Esophagus (tissue), 2 donors: ENCODE results near the gene STXBP4. TPM values are rescaled to one million over a fixed set of nuclear protein-coding genes. Genes with fewer than 3 reads are reported as not detected.

Experiments used
- H3K27ac ChIP-seq, 2 donors: one replicate each; pipeline ENCODE4 v1.5.1; 2013; ENCODE audit warnings: low read depth in 2 of 2, mild to moderate bottlenecking in 2 of 2, inconsistent platforms in 1 of 2, low read length in 1 of 2, moderate library complexity in 1 of 2
- H3K27me3 ChIP-seq, 2 donors: one replicate each; pipeline ENCODE4 v1.6.1; 2013; ENCODE audit warnings: low read length in 2 of 2, control low read depth in 1 of 2, mild to moderate bottlenecking in 1 of 2; ENCODE audit not compliant: insufficient read depth in 2 of 2, control insufficient read depth in 1 of 2
- H3K36me3 ChIP-seq, 2 donors: one replicate each; pipeline ENCODE4 v1.6.1; 2013; ENCODE audit warnings: low read length in 1 of 2; ENCODE audit not compliant: control insufficient read depth in 2 of 2, insufficient read depth in 2 of 2
- H3K4me1 ChIP-seq, 2 donors: one replicate each; pipeline ENCODE4 v1.6.1; 2013; ENCODE audit warnings: low read length in 1 of 2; ENCODE audit not compliant: control insufficient read depth in 2 of 2, insufficient read depth in 2 of 2
- H3K4me3 ChIP-seq, 2 donors: one replicate each; pipeline ENCODE4 v1.5.1; 2013; ENCODE audit warnings: low read length in 2 of 2, mild to moderate bottlenecking in 2 of 2, low read depth in 1 of 2, moderate library complexity in 1 of 2
- H3K9me3 ChIP-seq, 2 donors: one replicate each; pipeline ENCODE4 v1.6.1; 2013; ENCODE audit warnings: mild to moderate bottlenecking in 2 of 2, low read depth in 1 of 2, low read length in 1 of 2, moderate library complexity in 1 of 2; ENCODE audit not compliant: control insufficient read depth in 2 of 2, insufficient read depth in 1 of 2
- WGBS, 2 donors: extraction: QIAGEN DNeasy Blood & Tissue Kit; methylation state at CpG; one replicate each; pipeline ENCODE4 v1.1.7; 2013; 5-methylcytosine and 5-hydroxymethylcytosine counted together
- polyA plus RNA-seq, 2 donors: library from polyadenylated mRNA; stranded (reverse); fragments of 200-250 nt; gene quantifications; one replicate each; pipeline ENCODE4 v1.2.3, GENCODE V29; 2013
- donor health status: healthy with polysubstance abuse.
- donor health status: Bipolar disorder and iron deficiency.

STXBP4 gene
- polyA plus RNA-seq, 2 donors = 0.59 to 1.2 TPM

DNA sequence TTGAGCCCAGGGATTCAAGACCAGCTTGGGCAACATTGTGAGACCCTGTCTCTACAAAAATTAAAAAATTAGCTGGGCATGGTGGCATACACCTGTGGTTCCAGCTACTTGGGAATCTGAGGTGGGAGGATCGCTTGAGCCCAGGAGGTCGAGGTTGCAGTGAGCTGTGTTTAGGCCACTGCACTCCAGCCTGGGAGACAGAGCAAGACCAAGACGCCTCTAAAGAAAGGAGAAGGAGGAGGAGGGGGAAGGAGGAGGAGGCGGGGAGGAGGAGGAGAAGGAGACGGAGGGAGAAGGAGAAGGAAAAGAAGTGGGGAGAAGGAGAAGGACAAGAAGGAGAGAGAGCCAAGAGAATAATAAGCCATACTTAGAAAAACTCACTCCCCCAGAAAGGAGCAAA lies 35.9 kb downstream of the STXBP4 start:
- 87 to 91% methylated on average over 5 of the region's 5 CpGs for WGBS, 2 donors
- H3K36me3 ChIP-seq = no peaks in the 10 kb centered on the region
- no peak overlapping the region for H3K4me3 ChIP-seq
- H3K27me3 ChIP-seq = no peaks in the 10 kb centered on the region
- no peak overlapping the region for H3K27ac ChIP-seq
- H3K9me3 ChIP-seq = no peaks in the 10 kb centered on the region
- H3K4me1 ChIP-seq = no peaks in the 10 kb centered on the region

GRCh38 chr17:55005520-55005919 lies 37.0 kb downstream of the STXBP4 start:
- no peaks in the 10 kb centered on the region for H3K9me3 ChIP-seq
- H3K27me3 ChIP-seq = no peaks in the 10 kb centered on the region
- WGBS, 2 donors = 96 to 100% methylated on average over 1 of the region's 1 CpG
- H3K4me1 ChIP-seq = no peaks in the 10 kb centered on the region
- no peaks in the 10 kb centered on the region for H3K36me3 ChIP-seq
- H3K4me3 ChIP-seq = no peak overlapping the region
- H3K27ac ChIP-seq = no peak overlapping the region

DNA sequence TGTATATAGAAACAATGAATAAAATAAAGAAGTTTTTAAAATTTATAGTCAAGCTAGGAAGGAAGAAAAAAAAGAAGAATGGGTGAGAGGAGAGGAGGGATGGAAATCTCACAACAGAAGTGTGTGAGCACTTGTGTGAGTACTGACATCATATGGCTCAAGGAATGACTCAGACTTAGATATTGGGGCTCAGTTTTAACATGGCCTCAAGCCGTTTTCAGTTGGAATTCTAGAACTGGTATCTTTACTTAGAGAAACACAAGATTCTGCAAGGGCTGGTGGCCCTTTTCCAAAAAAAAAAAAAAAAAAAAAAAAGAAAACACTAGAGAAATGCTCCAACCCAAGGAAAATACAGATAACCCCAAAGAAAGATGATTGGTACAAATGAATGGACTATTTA lies 55.1 kb downstream of the STXBP4 start:
- Histone ChIP-seq H3K4me3 (no peak overlapping the region), H3K9me3 (no peaks in the 10 kb centered on the region), H3K36me3 (no peaks in the 10 kb centered on the region), H3K4me1 (no peaks in the 10 kb centered on the region), H3K27me3 (no peaks in the 10 kb centered on the region), H3K27ac (no peak overlapping the region)
- 0 to 43% methylated on average over 1 of the region's 1 CpG for WGBS, 2 donors

GRCh38 chr17:55037828-55038227 lies 69.3 kb downstream of the STXBP4 start:
- no peaks in the 10 kb centered on the region for H3K27me3 ChIP-seq
- 0 to 16% methylated on average over 1 of the region's 1 CpG for WGBS, 2 donors
- no peaks in the 10 kb centered on the region for H3K4me1 ChIP-seq
- H3K36me3 ChIP-seq = no peaks in the 10 kb centered on the region
- H3K27ac ChIP-seq = no peak overlapping the region
- H3K9me3 ChIP-seq = no peaks in the 10 kb centered on the region
- H3K4me3 ChIP-seq = no peak overlapping the region

DNA sequence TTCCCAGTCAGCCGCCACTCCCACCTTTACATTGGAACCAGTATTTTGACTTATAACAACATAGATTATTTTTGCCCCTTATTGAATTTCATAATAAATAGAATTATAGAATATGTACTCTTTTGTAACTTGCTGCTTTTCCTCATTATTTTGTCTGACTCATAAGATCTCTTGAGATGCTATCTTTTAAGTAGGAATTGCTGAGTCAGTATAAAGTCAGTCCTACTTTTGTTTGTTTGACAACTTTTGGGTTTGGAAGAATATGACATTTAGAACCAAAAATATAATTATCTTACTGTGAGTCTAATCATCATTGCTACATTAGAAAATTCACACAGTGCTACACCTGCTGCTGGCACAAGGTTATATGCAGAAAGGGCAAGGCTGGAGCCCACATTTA lies 69.7 kb downstream of the STXBP4 start:
- H3K27me3 ChIP-seq = no peaks in the 10 kb centered on the region
- WGBS, 2 donors = 97 to 100% methylated on average over 1 of the region's 1 CpG
- H3K9me3 ChIP-seq = no peaks in the 10 kb centered on the region
- H3K36me3 ChIP-seq = no peaks in the 10 kb centered on the region
- H3K27ac ChIP-seq = no peak overlapping the region
- no peak overlapping the region for H3K4me3 ChIP-seq
- no peaks in the 10 kb centered on the region for H3K4me1 ChIP-seq

GRCh38 chr17:55040611-55041010 lies 72.0 kb downstream of the STXBP4 start:
- Histone ChIP-seq H3K4me1 (no peaks in the 10 kb centered on the region), H3K4me3 (no peak overlapping the region), H3K36me3 (no peaks in the 10 kb centered on the region), H3K27ac (no peak overlapping the region), H3K27me3 (no peaks in the 10 kb centered on the region), H3K9me3 (no peaks in the 10 kb centered on the region)
- 68 to 77% methylated on average over 4 of the region's 4 CpGs for WGBS, 2 donors

GRCh38 chr17:55053855-55054254 lies 85.3 kb downstream of the STXBP4 start:
- no peak overlapping the region for H3K27ac ChIP-seq
- no peaks in the 10 kb centered on the region for H3K9me3 ChIP-seq
- H3K4me1 ChIP-seq = no peaks in the 10 kb centered on the region
- no peaks in the 10 kb centered on the region for H3K27me3 ChIP-seq
- no peaks in the 10 kb centered on the region for H3K36me3 ChIP-seq
- H3K4me3 ChIP-seq = no peak overlapping the region
- 69 to 74% methylated on average over 1 of the region's 1 CpG for WGBS, 2 donors

GRCh38 chr17:55054429-55054828 lies 85.9 kb downstream of the STXBP4 start:
- Histone ChIP-seq H3K4me1 (no peaks in the 10 kb centered on the region), H3K27ac (no peak overlapping the region), H3K36me3 (no peaks in the 10 kb centered on the region), H3K9me3 (no peaks in the 10 kb centered on the region), H3K27me3 (no peaks in the 10 kb centered on the region), H3K4me3 (no peak overlapping the region)

- H3K27me3 ChIP-seq = no peaks in the 10 kb centered on the region
- WGBS, 2 donors = 37 to 42% methylated on average over 4 of the region's 4 CpGs
- H3K27ac ChIP-seq = peak overlapping the region in 1 of 2 donors; percentile 15
- no peaks in the 10 kb centered on the region for H3K9me3 ChIP-seq
- no peaks in the 10 kb centered on the region for H3K36me3 ChIP-seq
- H3K4me1 ChIP-seq = no peaks in the 10 kb centered on the region
- H3K4me3 ChIP-seq = no peak overlapping the region
Measured at GRCh38 chr17:55056526-55056925, 88.0 kb downstream of the STXBP4 start.

DNA sequence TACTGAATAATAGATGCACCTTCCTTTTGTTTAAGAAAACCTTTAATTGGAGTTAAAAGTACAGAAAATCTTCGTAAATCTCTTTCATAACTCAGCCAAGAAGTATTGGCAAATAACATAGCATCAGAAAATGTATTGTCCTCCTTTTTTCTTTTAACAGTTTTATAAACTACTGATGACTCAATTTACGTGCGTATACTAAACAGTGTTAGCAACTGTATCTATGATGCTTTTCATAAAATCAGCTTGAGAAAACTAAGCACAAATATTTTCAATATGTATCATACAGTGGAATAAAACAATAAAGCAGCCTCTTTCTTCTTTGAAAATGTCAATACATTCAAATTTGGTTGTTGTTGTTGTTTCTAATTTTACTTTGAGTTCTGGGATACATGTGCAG lies 88.6 kb downstream of the STXBP4 start:
- Histone ChIP-seq H3K9me3 (no peaks in the 10 kb centered on the region), H3K27ac (no peak overlapping the region), H3K4me1 (no peaks in the 10 kb centered on the region), H3K27me3 (no peaks in the 10 kb centered on the region), H3K4me3 (no peak overlapping the region), H3K36me3 (no peaks in the 10 kb centered on the region)
- 56 to 62% methylated on average over 3 of the region's 3 CpGs for WGBS, 2 donors
